Left forelimb (tissue), 1 donor: ENCODE measurements around the gene UPK3A.
A peak's percentile ranks its signal among the peaks of the same experiment; 100 is the strongest.
"Not testable (repeated sequence)": the region's sequence is repeated elsewhere in the genome, so short reads cannot be mapped to it uniquely, and the experiment has no call there.

Experiments used
- DNase-seq: peaks from one replicate; pipeline ENCODE4 v3.0.0-alpha.2; 2018; ENCODE audit warnings: low spot score

Gene UPK3A

DNA sequence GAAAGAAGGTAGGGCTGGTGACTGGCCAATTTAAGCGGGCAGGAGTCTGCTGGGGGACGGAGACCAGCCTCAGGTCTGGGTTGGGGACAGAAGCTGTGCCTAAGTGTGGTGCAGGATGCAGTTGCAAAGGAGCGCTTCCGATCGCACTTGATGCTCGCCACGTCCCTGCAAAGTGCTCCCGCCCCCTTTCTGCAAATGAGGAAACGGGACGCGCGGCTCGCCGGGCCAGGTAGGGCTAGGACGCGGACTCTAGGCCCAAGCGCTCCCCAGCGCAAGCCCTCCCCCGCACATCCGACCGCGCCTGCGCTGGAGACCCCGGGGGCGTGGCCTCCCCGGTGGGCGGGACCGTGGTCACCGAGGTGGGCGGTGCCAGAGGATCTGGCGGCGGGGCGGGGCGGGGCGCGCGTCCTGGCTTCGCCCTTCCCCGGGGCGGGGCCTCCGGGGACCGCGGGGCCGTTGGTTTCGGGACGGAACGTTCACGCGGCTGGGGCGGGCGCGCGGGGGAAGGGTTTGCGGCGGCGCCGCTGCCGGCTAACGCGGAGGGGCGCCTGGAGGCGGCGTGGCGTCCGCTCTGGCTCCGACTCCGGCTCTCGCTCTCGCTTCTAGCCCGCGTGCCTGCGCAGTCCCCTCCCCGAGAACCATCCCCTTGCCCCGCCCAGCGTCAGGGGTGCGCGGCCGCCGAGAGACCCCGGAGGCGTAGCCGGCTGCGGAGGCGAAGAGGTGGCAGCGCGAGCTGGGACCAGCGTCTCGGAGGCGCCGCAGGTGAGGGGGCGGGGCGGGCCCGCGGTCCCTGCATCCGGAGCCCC lies 24.9 kb downstream of the UPK3A start, which contains the start of gene FAM118A:
Gene FAM118A, plus strand, starts transcription at position 513 of the 806 bp plus-strand sequence. CDS start 12,446 bp downstream, outside the sequence.
- DNase-seq: peak; percentile 99

GRCh38 chr22:45310331-45310976 lies 25.7 kb downstream of the UPK3A start:
- DNase-seq: no peak

- no peak for DNase-seq
Measured at GRCh38 chr22:45310977-45311531, 26.3 kb downstream of the UPK3A start.

DNA sequence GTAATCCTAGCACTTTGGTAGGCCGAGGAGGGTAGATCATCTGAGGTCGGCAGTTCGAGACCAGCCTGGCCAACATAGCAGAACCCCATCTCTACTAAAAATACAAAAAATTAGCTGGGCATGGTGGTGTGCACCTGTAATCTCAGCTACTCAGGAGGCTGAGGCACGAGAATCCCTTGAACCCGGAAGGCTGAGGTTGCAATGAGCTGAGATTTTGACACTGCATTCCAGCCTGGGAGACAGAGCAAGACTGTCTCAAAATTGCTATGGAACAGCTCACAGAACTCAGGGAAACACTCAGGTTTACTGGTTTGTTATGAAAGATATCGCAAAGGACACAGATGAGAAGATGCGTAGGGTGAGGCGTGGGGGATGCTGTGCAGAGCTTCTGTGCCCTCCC lies 27.7 kb downstream of the UPK3A start:
- no peak for DNase-seq

DNA sequence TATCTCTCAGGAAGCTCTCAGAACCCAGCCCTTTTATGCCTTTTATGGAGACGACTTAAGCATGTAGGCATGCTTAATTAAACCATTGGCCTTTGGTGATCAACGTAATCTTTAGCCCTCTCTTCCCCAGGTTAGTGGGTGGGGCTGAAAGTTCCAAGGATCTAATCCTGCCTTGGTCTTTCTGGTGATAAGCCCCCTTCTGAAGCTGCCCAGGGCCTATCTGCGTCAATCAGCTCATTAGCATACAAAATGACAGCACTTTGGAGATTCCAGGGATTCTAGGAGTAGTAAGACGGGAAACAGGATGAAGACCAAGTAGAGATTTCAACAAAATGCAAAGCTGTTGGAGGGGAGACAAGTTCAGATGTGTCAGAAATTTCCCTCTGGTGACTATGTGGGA lies 28.1 kb downstream of the UPK3A start:
- DNase-seq: no peak

DNA sequence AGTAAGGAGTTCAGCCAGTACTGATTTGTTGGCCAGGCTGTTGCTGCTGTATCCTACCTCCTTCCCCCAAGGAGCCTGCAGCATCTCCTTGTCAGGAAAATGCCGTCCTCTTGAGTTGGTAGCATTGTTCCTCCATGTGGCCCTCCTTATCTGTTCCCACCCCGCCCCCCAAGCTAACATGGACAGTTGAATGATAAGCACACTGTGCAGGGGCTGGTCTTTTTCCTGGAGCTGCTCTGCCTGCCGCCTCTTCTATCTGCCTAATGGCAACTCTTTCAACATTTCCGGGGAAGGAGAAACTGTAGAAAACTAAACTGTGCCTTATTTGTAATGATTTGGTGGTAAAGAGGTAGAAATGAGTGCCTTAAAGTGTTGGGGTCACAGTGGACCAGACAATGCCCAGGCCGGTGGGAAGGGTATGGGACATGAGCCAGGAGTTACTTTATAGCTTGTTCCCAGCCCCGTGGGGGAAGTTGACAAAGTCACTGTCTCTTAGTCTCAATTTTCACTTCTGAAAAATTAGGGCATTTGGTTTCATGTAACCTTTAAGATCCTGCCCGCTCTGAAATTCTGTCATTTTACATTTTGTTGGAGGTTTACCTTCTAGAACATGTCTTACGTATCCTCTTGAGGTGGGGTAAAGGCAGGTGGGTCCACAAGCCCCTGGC lies 29.4 kb downstream of the UPK3A start:
- no peak for DNase-seq

DNA sequence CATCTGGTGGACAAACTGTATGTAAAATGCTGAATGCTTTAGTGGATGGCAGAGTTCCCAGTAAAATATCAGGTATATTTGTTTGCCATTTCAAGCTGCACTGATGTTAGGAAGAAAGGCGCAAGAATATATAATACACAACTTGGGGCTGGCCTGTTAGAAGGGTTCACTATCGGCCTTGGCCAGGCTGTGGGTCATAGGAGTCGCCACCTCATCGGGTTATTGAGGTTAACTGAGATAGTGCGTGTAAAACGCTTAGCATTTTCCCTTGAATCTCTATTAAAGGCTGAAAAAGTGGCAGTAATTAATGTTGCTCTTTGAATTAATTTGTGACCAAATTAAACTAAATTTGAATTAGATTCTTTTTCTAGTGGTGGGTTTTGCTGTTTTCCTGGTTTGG lies 30.0 kb downstream of the UPK3A start:
- DNase-seq: no peak

GRCh38 chr22:45316796-45317526 lies 32.2 kb downstream of the UPK3A start:
- DNase-seq: no peak

DNA sequence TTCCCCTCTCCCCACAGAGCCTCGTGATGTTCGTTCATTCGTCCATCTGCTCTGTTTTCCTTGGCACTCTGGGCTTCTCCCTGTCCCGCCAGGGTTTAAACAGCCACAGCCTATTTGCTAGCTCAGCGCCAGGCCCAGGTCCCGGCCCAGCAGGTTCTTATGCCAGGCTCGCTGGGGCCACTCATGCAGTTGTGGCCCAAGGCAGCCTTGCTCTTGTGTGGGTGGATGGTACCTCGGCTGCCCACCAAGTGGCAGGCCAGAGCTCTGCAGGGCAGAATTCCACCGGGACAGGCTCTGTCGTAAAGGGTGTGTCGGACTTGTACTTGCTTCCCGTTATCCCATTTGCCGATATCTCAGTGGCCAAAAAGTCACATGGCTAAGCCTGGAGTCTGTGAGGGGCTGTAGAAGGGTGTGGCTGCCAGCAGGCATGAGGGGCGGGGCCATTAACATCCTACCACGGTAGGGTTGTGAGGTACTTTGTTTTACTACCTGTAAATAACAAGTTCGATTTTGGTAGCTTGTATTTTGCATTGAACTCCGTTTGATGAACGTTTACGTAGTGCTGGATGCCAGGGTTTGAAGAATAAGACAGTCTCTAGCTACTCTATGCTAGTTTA lies 32.9 kb downstream of the UPK3A start:
- DNase-seq: no peak

- peak; percentile 82 for DNase-seq
Measured at GRCh38 chr22:45318168-45318557, 33.4 kb downstream of the UPK3A start.

DNA sequence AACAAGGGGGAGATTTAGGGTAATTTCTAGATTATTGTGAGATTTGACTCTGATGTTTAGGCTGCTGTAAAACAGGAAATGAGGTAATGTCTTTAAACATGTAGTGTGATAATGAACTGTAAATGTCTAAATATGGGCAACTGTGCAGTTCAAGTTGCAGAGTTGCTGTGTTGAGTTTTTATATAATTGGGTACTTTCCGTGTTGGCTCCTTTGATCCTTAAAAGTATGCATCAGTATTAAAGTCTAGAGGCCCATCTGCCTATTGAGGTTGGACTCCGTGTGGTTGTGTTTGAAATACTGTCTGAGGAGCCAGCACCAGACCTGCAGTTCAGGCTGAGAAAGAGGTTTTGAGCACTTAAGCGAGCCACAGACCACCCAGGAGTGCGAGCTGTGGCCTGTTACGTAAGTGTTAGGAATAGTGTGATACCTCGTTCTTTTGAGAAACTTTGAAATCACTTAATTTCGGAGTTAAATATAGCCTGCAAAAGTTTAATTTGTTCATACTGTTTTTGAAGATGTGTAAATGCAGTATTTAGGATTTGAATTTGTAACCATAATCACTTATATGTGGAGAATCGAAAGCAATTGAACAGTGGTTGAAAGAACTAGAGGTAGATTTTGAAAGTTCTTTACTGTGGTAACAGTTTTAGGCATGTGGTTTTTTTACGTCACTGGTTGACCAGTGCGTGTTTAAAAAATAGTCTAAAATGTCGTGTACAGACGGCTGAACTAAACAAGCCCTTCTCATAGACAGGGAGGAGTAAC lies 34.0 kb downstream of the UPK3A start:
- no peak for DNase-seq

DNA sequence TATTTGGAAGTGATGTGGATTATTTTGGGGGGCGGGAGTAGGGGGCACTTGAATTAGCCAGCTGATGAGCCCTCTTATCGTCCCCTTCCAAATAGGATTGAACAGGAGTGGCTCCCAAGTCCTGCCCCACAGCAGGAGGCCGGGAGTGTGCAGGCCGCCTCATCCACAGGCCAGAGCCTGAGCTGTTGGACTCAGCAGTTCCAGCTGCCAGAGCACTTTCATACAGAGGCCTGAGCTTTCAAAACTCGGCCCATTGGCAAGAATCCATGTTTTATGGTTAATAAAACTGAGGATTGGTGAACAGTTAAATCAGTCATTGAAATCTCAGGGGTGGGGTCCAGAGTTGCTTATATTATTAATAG lies 34.6 kb downstream of the UPK3A start:
- DNase-seq: no peak

DNA sequence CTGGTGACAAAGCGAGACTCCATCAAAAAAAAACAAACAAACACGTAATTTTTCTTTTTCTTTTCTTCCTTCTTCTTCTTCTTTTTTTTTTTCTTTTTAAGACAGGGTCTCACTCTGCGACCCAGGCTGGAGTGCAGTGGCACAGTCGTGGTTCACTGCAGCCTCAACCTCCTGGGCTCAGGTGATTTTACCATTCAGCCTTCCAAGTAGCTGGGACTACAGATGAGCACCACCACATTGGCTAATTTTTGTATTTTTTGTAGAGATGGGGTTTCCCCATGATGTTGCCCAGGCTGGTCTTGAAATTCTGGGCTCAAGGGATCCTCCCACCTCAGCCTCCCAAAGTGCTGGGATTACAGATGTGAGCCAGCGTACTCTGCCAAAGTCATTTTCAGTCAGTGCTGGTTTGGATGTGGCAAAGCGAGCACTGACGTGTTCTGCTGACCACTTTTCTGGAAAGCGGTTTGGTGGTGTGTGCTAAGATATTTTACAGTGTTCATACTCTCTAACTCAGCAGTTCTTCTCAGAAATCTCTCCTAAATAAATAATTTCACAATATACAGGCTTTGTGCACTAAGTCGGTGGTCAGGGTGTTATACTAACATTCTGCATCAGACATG lies 35.7 kb downstream of the UPK3A start:
- no peak for DNase-seq

DNA sequence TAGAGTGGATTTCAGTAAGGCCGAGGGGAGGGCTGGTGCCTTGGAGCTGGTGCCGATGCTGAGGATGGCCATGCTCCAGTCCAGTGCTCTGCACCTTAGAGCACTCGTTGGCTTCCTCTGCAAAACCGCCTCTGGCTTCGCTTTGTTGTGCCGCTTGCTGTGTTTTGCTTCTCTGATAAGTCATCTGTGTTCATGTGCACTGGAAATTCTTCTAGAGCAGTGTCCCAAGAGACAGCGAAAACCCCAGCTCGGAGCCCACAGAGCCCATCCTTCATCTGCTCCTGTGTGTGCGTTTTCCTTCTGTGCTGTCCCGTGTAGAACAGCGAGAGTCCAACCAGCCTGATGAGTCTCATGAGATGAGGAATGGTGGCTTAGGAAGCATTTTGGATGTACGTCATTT lies 37.1 kb downstream of the UPK3A start:
- no peak for DNase-seq

GRCh38 chr22:45322873-45323525 lies 38.2 kb downstream of the UPK3A start:
- DNase-seq: no peak

GRCh38 chr22:45323695-45324094 lies 38.9 kb downstream of the UPK3A start:
- no peak for DNase-seq

DNA sequence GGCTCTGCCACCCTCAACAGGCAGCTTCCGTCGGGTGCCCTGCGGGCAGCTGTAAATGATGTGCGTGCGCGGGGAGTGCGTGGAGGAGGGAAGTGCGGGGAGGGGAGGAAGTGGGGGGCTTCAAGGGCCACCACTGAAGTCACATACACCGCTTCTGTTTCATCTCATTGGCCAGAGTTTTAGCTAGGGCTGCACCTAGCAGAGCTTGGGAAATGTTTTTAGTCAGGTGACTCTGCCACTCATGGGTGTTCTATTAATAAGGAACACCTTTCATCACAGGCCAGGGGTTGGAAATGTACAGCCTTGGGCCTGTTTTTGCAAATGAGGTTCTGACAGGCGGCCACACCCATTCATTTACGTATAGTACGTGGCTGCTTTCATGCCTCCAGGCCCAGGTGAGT lies 39.6 kb downstream of the UPK3A start:
- DNase-seq: no peak

DNA sequence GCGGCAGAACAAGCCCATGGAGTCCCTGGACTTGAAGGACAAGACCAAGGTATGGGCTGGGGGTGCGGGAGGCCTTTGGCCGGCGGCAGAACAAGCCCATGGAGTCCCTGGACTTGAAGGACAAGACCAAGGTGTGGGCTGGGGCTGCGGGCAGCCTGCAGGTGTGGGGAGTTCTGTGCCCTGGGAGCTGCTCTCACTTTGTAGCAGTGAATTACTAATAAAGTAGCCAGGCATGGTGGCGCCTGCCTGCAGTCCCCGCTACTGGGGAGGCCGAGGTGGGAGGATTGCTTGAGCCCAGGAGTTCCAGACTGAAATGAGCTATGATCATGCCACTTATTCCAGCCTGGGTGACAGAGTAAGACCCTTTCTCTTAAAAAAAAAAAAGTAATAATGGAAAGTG lies 43.5 kb downstream of the UPK3A start:
- DNase-seq: not testable (repeated sequence)

- DNase-seq: no peak
Measured at GRCh38 chr22:45328822-45329529, 44.2 kb downstream of the UPK3A start.
